ENCODE measurements around the gene ITGB2.

Gene ITGB2

GRCh38 chr21:44892095-44892494, 28.6 kb downstream of the ITGB2 start:
- DNase-seq (ENCODE audit: low read depth) = no peak
- no peak for TF ChIP-seq CTCF (IDR thresholded peaks at IDR 0.05; ENCODE audit: low read depth, low read length, missing control alignments)
- no peak overlapping the region for H3K4me3 ChIP-seq (ENCODE audit: low read depth, low read length)

GRCh38 chr21:44891631-44892031, 29.1 kb downstream of the ITGB2 start:
- no peak for DNase-seq (ENCODE audit: low read depth)
- TF ChIP-seq CTCF (IDR thresholded peaks at IDR 0.05; ENCODE audit: low read depth, low read length, missing control alignments) = no peak
- no peak overlapping the region for H3K4me3 ChIP-seq (ENCODE audit: low read depth, low read length)

- no peak for DNase-seq (ENCODE audit: low read depth)
- H3K4me3 ChIP-seq (ENCODE audit: low read depth, low read length) = no peak overlapping the region
- TF ChIP-seq CTCF (IDR thresholded peaks at IDR 0.05; ENCODE audit: low read depth, low read length, missing control alignments) = no peak
Observed at GRCh38 chr21:44890961-44891541, 29.6 kb downstream of the ITGB2 start.

- DNase-seq (ENCODE audit: low read depth) = no peak
- no peak for TF ChIP-seq CTCF (IDR thresholded peaks at IDR 0.05; ENCODE audit: low read depth, low read length, missing control alignments)
- H3K4me3 ChIP-seq (ENCODE audit: low read depth, low read length) = no peak overlapping the region
Observed at GRCh38 chr21:44890338-44890931, 30.3 kb downstream of the ITGB2 start.

GRCh38 chr21:44889625-44890337, 30.9 kb downstream of the ITGB2 start:
- no peak overlapping the region for H3K4me3 ChIP-seq (ENCODE audit: low read depth, low read length)
- no peak for TF ChIP-seq CTCF (IDR thresholded peaks at IDR 0.05; ENCODE audit: low read depth, low read length, missing control alignments)
- no peak for DNase-seq (ENCODE audit: low read depth)

- no peak for DNase-seq (ENCODE audit: low read depth)
- TF ChIP-seq CTCF (IDR thresholded peaks at IDR 0.05; ENCODE audit: low read depth, low read length, missing control alignments) = no peak
- H3K4me3 ChIP-seq (ENCODE audit: low read depth, low read length) = no peak overlapping the region
Observed at GRCh38 chr21:44888581-44889550, 31.8 kb downstream of the ITGB2 start.

Measured in GM12864 (cell line).